HG03196 (cell line): ENCODE measurements around the gene ATG3.
"Not testable (repeated sequence)": the region's sequence is repeated elsewhere in the genome, so short reads cannot be mapped to it uniquely, and the experiment has no call there.

Experiments
- ATAC-seq: cut with Tn5 transposase; IDR thresholded peaks from one replicate; pipeline ENCODE4 v1.9.1; 2021; ENCODE audit not compliant: unreplicated experiment

The ATG3 gene

DNA sequence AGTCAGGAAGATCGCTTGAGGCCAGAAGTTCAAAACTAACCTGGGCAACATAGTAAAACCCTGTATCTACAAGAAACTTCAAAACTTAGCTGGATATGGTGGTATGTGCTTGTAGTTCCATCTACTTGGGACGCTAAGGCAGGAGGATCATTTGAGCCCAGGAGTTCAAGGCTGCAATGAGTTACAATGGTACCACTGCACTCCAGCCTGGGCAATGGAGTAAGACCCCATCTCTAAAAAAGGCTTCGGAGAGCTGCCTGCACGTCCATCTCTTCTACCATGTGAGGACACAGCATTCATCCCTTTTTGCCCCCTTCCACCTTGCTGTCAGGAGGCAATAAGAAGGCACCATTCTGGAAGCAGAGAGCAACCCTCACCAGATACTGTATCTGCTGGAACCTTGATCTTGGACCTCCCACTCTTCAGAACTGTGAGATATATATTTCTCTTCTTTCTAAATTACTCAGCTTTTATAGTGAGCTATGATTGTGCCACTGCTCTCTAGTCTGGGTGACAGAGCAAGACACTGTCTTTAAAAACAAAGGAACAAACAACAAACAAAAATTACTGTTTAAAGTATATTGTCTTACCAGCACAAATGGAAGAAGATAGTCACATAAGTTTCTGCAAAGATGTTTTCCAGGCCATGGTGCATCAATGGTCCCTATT lies 58.3 kb downstream of the ATG3 start:
- no peak for ATAC-seq

DNA sequence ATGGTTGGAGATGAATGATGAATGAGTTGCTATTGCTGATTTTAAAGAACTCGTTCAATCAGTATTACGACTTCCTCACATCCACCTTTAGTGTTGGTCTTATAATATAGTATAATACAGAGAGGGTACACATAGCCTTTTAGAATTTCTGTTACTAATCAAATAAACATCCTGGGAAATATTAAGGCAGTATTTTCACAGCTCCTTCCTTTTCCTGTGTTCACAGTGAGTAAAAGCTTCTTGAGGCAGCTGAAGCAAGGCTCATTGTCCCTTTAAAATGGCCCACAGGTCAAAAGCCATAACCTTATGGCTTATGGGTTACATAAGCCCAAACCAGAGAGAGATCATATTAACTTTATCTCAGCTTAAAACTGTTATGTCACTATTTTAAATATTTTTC lies 61.1 kb downstream of the ATG3 start:
- no peak for ATAC-seq

DNA sequence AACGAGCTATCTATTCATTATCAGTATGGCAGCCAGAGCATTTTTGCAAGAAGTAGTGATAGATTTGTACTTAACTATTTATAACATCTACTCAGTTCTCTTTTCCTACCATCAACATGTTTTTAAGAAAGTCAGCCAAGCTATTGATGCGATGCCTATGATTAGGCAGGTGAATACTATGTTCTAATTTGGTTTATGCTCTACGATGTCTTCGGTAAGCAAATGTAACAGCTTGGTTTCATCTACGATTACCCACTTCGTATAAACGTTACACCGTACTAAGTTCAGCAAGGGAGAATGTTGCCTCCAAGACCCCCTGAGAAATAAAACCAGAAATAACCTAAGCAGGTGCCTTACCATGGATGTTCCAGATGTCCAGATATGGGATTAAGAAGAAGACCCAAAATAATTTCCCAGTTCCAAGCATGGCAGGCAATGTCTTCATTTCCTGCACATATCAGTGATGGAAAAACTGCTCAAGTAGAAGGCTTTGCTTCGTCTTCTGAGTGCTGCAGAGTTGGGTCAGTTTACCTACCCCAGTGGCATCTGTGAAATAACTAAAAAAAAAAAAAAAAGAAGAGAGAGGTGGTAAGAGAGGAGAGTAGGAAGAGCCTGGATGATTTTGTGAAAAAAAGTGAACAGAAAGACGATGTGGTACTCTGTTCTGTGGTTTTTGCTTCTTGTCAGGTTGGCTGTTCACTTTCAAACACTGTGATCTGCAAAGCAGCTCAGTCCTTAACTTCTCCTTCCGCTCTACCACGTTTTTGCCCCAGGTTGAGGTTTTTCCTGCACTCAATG lies 62.6 kb downstream of the ATG3 start, which contains the start of gene BTLA:
Gene BTLA, minus strand, starts transcription at position 559 of the 798 bp plus-strand sequence. Its CDS starts 114 bp downstream, at position 445.
- peak; percentile 66 for ATAC-seq

DNA sequence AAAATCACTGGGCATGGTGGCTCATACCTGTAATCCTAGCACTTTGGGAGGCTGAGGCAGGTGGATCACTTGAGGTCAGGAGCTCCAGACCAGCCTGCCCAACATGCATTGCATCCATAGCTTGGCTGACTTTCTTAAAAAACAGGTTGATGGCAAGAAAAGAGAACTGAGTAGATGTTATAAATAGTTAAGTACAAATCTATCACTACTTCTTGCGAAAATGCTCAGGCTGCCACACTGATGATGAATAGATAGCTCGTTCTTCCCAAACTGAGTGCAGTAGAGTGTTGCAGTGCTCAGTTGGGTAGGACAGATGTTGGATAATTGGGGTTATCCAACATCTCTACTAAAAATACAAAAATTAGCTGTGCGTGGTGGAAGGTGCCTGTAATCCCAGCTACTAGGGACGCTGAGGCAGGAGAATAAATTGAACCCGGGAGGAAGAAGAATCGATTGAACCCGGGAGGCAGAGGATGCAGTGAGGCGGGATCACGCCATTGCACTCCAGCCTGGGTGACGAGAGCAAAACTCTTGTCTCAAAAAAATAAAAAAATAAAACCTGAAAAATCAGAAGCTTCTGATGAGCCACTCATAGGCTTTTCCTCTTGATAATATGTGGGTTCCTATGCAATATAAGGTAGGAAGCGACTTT lies 63.7 kb downstream of the ATG3 start:
- no peak for ATAC-seq

DNA sequence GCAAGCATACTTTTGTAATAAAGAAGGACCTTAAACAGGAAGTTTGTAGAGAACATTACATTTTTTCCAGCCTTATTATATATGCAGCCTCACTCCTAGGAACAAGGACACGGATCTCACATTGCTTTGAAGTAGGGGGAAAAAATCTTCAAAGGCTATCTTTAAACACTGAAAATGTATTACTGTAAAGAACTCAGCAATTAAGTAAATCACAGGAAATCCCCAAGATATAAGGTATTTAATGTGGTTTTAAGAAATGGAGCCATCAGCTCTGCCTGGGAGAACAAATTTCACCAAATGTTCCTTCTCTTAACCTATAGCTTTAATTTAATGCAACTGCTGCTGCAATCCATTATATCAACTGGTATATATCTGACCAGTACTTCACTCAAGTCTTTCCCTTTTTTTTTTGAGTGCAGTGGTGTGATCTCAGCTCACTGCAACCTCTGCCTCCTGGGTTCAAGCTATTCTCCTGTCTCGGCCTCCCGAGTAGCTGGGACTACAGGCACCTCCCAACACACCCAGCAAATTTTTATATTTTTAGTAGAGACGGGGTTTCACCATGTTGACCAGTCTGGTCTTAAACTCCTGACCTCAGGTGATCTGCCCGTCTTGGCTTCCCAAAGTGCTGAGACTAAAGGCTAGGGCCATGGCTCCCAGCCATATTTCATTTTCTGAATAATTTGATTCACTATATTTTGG lies 65.2 kb downstream of the ATG3 start:
- no peak for ATAC-seq

DNA sequence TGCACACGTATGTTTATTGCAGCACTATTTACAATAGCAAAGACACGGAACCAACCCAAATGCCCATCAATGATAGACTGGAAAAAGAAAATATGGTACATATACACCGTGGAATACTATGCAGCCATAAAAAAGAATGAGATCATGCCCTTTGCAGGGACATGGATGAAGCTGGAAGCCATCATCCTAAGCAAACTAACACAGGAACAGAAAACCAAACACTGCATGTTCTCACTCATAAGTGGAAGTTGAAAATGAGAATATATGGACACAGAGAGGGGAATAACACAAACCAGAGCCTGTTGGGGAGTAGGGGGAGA lies 67.4 kb downstream of the ATG3 start:
- not testable (repeated sequence) for ATAC-seq

DNA sequence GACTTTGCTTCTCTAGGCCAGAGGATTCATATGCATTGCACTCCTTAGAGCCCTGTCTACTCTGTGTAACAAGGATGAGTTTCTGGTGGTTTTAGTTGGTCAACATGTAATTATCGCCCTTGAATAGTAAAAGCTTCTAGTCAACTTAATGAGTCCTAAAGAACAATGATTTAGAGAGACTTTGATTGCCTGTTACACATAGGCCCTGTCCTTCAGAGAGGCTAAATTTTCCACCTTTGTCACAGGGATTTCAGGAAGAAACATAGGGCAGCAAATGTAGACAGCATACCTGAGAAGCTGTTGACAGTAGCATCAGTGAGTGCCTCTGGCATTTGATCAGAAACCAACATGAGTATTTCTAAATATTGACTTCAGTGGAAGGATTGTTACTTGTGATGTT lies 69.6 kb downstream of the ATG3 start:
- no peak for ATAC-seq

DNA sequence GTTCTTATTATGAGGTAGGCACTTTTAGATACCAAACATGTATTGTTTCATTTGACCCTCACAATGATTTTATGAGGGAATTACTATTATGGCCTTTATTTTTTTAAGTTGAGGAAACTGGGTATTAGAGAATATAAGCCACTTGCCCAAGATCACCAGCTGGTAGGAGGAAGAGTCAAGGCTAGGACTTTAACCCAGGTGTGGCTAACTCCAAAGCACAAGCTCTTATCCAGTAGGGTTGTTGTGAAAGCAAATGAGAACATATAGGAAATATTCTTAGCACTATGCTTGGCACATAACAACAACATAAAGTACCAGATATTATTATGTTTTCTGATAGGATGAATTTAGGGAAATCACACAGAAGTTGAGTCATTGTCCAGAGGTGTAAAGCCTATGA lies 70.4 kb downstream of the ATG3 start:
- no peak for ATAC-seq

DNA sequence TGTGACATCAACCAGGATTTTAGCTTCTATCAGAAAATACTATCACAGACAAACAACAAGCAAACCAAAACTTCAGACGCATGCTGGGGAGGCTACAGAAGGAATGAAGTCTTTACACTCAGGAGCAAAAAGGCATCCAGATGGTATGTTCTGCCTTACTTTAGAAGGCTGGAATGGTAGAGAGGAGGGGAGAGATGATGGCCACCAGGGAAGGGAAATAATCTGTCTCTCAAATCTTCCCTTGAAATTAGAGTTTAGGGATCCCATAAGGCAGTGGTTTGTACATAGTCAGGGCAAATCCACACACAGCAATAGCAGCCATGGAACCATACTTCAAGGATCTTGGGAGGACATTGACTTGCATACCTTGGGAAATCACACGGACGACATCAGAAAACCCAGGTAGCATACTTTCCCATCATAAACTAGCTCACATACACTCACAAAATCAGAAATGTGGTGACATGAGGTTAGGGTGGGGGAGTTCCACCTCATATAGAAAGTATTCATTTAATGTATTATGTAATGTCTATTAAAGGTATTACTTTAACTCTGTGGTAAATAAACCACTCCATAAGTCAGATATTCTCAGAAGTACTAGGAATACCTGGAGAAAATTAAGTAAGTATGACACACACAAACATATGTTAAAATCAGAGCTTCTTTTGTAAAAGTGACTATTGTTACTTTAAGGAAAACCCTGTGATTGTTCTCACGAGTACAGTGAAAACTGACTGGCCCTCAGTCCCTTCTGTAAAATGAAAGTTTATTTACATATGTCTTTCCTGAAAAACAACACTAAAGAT lies 71.9 kb downstream of the ATG3 start:
- peak; percentile 50 for ATAC-seq

DNA sequence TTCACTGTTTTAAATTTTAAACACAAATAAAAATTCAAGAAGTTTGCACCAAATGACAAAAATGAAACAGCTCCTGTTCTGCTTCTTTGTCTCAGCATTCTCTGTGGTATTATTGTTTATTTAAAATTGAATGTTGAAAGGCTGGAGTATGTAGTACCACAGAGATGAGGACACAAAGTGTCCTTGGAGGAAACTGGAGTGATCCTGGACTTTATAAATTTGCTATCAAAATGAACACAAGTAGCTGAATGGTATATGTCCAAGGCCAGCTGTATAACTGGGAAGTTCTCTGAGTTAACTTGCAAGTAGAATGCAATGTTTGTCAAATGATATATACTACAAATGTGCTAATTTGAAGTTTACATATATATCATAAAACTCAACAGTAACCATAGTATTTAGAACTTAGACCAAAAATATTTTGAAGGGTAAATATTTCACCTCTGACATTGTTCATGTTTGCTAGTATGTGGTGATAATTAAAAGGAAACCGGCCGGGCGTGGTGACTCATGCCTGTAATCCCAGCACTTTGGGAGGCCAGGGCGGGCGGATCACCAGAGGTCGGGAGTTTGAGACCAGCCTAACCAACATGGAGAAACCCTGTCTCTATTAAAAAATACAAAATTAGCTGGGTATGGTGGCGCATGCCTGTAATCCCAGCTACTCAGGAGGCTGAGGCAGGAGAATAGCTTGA lies 74.8 kb downstream of the ATG3 start:
- ATAC-seq = no peak

DNA sequence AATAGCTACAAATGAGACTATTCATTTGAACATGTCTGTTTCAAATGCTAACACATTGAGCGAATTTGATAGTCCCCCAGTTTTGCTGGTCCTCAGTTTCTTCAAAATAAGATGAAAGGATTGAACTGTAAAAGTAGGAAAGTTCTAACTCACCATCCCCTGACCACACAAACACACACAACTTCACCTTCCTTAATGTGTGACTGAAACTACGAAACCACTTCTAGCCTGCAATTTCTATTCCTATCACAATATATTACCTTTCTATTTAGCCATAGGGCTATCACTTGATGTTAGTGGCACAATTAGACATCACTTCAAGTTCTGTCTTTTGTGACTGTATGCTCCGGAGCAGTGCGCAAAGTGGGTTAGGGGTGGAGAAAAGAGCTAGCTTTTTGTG lies 77.4 kb downstream of the ATG3 start:
- no peak for ATAC-seq

DNA sequence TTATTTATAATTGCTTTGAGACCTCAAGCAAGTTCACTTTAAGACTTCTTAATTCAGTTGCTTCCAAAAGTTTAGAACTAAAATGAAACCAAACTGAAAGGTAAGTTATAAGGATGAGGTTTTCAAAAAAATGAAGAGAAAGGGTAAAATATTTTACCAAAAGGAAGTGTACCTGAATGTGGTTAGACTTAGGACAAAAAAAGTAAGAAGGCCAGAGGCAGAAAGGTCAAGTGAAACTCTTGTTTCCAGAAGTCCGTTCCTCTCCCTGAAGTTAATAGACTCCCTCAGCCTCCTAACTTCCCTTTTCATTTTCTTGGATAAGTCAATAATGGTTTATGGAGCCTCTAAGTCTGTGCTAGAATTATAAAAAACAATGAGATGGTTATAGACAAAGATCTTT lies 79.1 kb downstream of the ATG3 start:
- no peak for ATAC-seq
